ENCODE results near the gene FN1.

The FN1 gene

GRCh38 chr2:215332872-215333595 lies 102.8 kb downstream of the FN1 start:
- DNase-seq, result no peak

GRCh38 chr2:215328066-215328465 lies 107.8 kb downstream of the FN1 start:
- no peak for DNase-seq

- DNase-seq, result no peak
Observed at GRCh38 chr2:215324811-215325210, 111.1 kb downstream of the FN1 start.

- no peak for DNase-seq
Observed at GRCh38 chr2:215320679-215321078, 115.2 kb downstream of the FN1 start.

GRCh38 chr2:215320102-215320501 lies 115.8 kb downstream of the FN1 start:
- no peak for DNase-seq

GRCh38 chr2:215319500-215319899 lies 116.4 kb downstream of the FN1 start:
- DNase-seq, result no peak

- no peak for DNase-seq
Observed at GRCh38 chr2:215316336-215316735, 119.5 kb downstream of the FN1 start.

GRCh38 chr2:215315301-215315700 lies 120.6 kb downstream of the FN1 start:
- no peak for DNase-seq

GRCh38 chr2:215314896-215315295 lies 121.0 kb downstream of the FN1 start:
- DNase-seq, result no peak

GRCh38 chr2:215313255-215313613 lies 122.6 kb downstream of the FN1 start:
- DNase-seq, result peak; percentile 33

- DNase-seq, result peak; percentile 96
Observed at GRCh38 chr2:215311625-215312396, 124.1 kb downstream of the FN1 start, which contains the start of gene ATIC. ATIC (plus strand) TSS chr2:215312059; CDS start chr2:215312143, 84 bp downstream.

- DNase-seq, result peak; percentile 47
Observed at GRCh38 chr2:215311259-215311624, 124.6 kb downstream of the FN1 start.
